ENCODE data around the gene SEZ6L. TPM values are rescaled to one million over a fixed set of nuclear protein-coding genes. Genes with fewer than 3 reads are reported as not detected.
A peak's percentile ranks its signal among the peaks of the same experiment; 100 is the strongest.

SEZ6L gene
- total RNA-seq, 1 experiment from 2014 or later = not detected

- H4K20me1 ChIP-seq (ENCODE audit: insufficient read depth) = no peaks in the 10 kb centered on the region
- ChIA-PET CTCF (interaction anchor here (0.6 to 4.5 kb wide), 17 partner anchors 7 to 298 kb away, joined by 3 to 30 read pairs (median 4); partner anchors contain the start of gene ASPHD2), POLR2A (no interaction called here), RAD21 (ENCODE audit: low non-redundant PET in 1 of 2, low total read pairs in 2 of 2, uncharacterized antibody in 2 of 2, unreplicated experiment in 2 of 2) (no interaction called here)
- H3K79me2 ChIP-seq (ENCODE audit: insufficient read depth, low read length) = no peaks in the 10 kb centered on the region
- ATAC-seq = peak; percentile 67
- H3K9ac ChIP-seq (ENCODE audit: low read length) = no peak overlapping the region
- no peaks in the 10 kb centered on the region for H3K9me3 ChIP-seq (ENCODE audit: control insufficient read depth in 1 of 2, insufficient read depth in 1 of 2, low read depth in 1 of 2, low read length in 2 of 2)
- H3K4me1 ChIP-seq (ENCODE audit: control insufficient read depth in 1 of 2, insufficient read depth in 2 of 2, low read length in 2 of 2) = 0 out of 4 replicates have a peak, but pooled peaks cover 0 to 2% of the 10 kb centered on the region in 2 experiments
- intact Hi-C loops (cut with micrococcal nuclease) = no loop called here
- no TSS peak for BruUV-seq (replicated peaks)
- H3K27me3 ChIP-seq (ENCODE audit: insufficient read depth, low read length) = peaks cover 15% of the 10 kb centered on the region; the same call in 1 of the 2 replicates
- H3K4me2 ChIP-seq (ENCODE audit: low read length) = peak overlapping the region; percentile 17; the same call in 1 of the 2 replicates
- no peak overlapping the region for H3K27ac ChIP-seq (ENCODE audit: low read depth, low read length)
- peak; percentile 59 for DNase-seq (ENCODE audit: low read depth, low spot score)
- TF ChIP-seq EZH2 (IDR thresholded peaks at IDR 0.05) (no peak), EGR1 (IDR thresholded peaks at IDR 0.05; ENCODE audit: low read depth) (0 out of 2 replicates have a peak, but pooled peaks have one; percentile 36), CTCF (IDR thresholded peaks at IDR 0.05 in 2 of 3, conservative IDR thresholded peaks at IDR 0.05 in 1 of 3; ENCODE audit: borderline replicate concordance in 1 of 3, insufficient read depth in 1 of 3, low read depth in 2 of 3, low read length in 2 of 3) (peak; percentile 65 to 98 (median 76))
- no peak overlapping the region for H3K4me3 ChIP-seq (replicated peaks in 1 of 2; ENCODE audit: low read depth in 1 of 2, low read length in 2 of 2)
- no peaks in the 10 kb centered on the region for H3K36me3 ChIP-seq (ENCODE audit: control insufficient read depth in 1 of 2, insufficient read depth in 2 of 2, low read length in 2 of 2)
- H3K9me2 ChIP-seq (ENCODE audit: insufficient read depth) = no peaks in the 10 kb centered on the region
- H2AFZ ChIP-seq (ENCODE audit: low read depth, low read length, poor library complexity, severe bottlenecking) = no peak overlapping the region
These were observed 198.4 kb downstream of the SEZ6L start for GRCh38 chr22:26367402-26368245.

- Histone ChIP-seq H4K20me1 (ENCODE audit: insufficient read depth) (no peaks in the 10 kb centered on the region), H3K36me3 (ENCODE audit: control insufficient read depth in 1 of 2, insufficient read depth in 2 of 2, low read length in 2 of 2) (no peaks in the 10 kb centered on the region), H3K4me3 (replicated peaks in 1 of 2; ENCODE audit: low read depth in 1 of 2, low read length in 2 of 2) (no peak overlapping the region), H3K79me2 (ENCODE audit: insufficient read depth, low read length) (no peaks in the 10 kb centered on the region), H3K9me2 (ENCODE audit: insufficient read depth) (no peaks in the 10 kb centered on the region), H3K27ac (ENCODE audit: low read depth, low read length) (no peak overlapping the region), H3K4me2 (ENCODE audit: low read length) (no peak overlapping the region), H3K4me1 (ENCODE audit: control insufficient read depth in 1 of 2, insufficient read depth in 2 of 2, low read length in 2 of 2) (peaks cover 0 to 3% of the 10 kb centered on the region in 2 experiments; a peak in 2 of 4 replicates), H2AFZ (ENCODE audit: low read depth, low read length, poor library complexity, severe bottlenecking) (no peak overlapping the region), H3K27me3 (ENCODE audit: insufficient read depth, low read length) (peaks cover 39% of the 10 kb centered on the region), H3K9ac (ENCODE audit: low read length) (no peak overlapping the region), H3K9me3 (ENCODE audit: control insufficient read depth in 1 of 2, insufficient read depth in 1 of 2, low read depth in 1 of 2, low read length in 2 of 2) (no peaks in the 10 kb centered on the region)
- DNase-seq (ENCODE audit: low read depth, low spot score) = no peak
- ATAC-seq = no peak
- intact Hi-C loops (cut with micrococcal nuclease) = no loop called here
- BruUV-seq (replicated peaks) = no TSS peak
- ChIA-PET POLR2A (no interaction called here), RAD21 (ENCODE audit: low non-redundant PET in 1 of 2, low total read pairs in 2 of 2, uncharacterized antibody in 2 of 2, unreplicated experiment in 2 of 2) (no interaction called here), CTCF (no interaction called here)
- TF ChIP-seq YY1 (IDR thresholded peaks at IDR 0.05; ENCODE audit: extremely low read depth, insufficient replicate concordance, low read depth, low read length) (no peak), POLR2AphosphoS5 (IDR thresholded peaks at IDR 0.05; ENCODE audit: low read depth, low read length) (no peak), ZBTB33 (IDR thresholded peaks at IDR 0.05; ENCODE audit: extremely low read depth, insufficient replicate concordance, low read length) (no peak), EZH2phosphoT487 (IDR thresholded peaks at IDR 0.05; ENCODE audit: borderline replicate concordance) (no peak), JUND (IDR thresholded peaks at IDR 0.05) (no peak), CBX3 (IDR thresholded peaks at IDR 0.05; ENCODE audit: low read depth) (no peak), SIN3A (IDR thresholded peaks at IDR 0.05; ENCODE audit: low read depth) (no peak), ELF1 (IDR thresholded peaks at IDR 0.05; ENCODE audit: borderline replicate concordance, low read depth) (no peak), CEBPB (IDR thresholded peaks at IDR 0.05; ENCODE audit: low read depth) (no peak), ZFX (IDR thresholded peaks at IDR 0.05) (no peak), MAX (IDR thresholded peaks at IDR 0.05) (no peak), TCF7L2 (IDR thresholded peaks at IDR 0.05; ENCODE audit: borderline replicate concordance, extremely low read depth, insufficient read depth, insufficient read length) (no peak), EZH2 (IDR thresholded peaks at IDR 0.05) (no peak), FOSL1 (IDR thresholded peaks at IDR 0.05; ENCODE audit: low read depth) (no peak)
These were observed 203.6 kb downstream of the SEZ6L start for GRCh38 chr22:26372890-26373289.

All from HCT116 (cell line).